ENCODE data around the gene SLC39A9. TPM values are rescaled to one million over a fixed set of nuclear protein-coding genes. Genes with fewer than 3 reads are reported as not detected.

The SLC39A9 gene
- total RNA-seq, 1 experiment from 2014 or later = 80.2 TPM

GRCh38 chr14:69358233-69358963 is 40.1 kb upstream of the SLC39A9 start:
- RAD21 ChIA-PET (ENCODE audit: low non-redundant PET in 1 of 2, low total read pairs in 2 of 2, uncharacterized antibody in 2 of 2, unreplicated experiment in 2 of 2) = no interaction called here
- TF ChIP-seq MAX (IDR thresholded peaks at IDR 0.05) (no peak), ZBTB33 (IDR thresholded peaks at IDR 0.05; ENCODE audit: extremely low read depth, insufficient replicate concordance, low read length) (no peak), EZH2 (IDR thresholded peaks at IDR 0.05) (no peak), SIN3A (IDR thresholded peaks at IDR 0.05; ENCODE audit: low read depth) (no peak), ATF3 (IDR thresholded peaks at IDR 0.05) (no peak), TCF7L2 (IDR thresholded peaks at IDR 0.05; ENCODE audit: borderline replicate concordance, extremely low read depth, insufficient read depth, insufficient read length) (no peak), CTCF (IDR thresholded peaks at IDR 0.05 in 2 of 3, conservative IDR thresholded peaks at IDR 0.05 in 1 of 3; ENCODE audit: borderline replicate concordance in 1 of 3, insufficient read depth in 1 of 3, low read depth in 2 of 3, low read length in 2 of 3) (no peak)
- intact Hi-C loops (cut with micrococcal nuclease) = no loop called here
- Histone ChIP-seq H3K9ac (ENCODE audit: low read length) (no peak overlapping the region), H3K27ac (ENCODE audit: low read depth, low read length) (no peak overlapping the region), H2AFZ (ENCODE audit: low read depth, low read length, poor library complexity, severe bottlenecking) (no peak overlapping the region), H3K4me3 (replicated peaks in 1 of 2; ENCODE audit: low read depth in 1 of 2, low read length in 2 of 2) (no peak overlapping the region), H3K79me2 (ENCODE audit: insufficient read depth, low read length) (no peaks in the 10 kb centered on the region), H4K20me1 (ENCODE audit: insufficient read depth) (no peaks in the 10 kb centered on the region), H3K9me2 (ENCODE audit: insufficient read depth) (no peaks in the 10 kb centered on the region), H3K27me3 (ENCODE audit: insufficient read depth, low read length) (no peaks in the 10 kb centered on the region), H3K36me3 (ENCODE audit: control insufficient read depth in 1 of 2, insufficient read depth in 2 of 2, low read length in 2 of 2) (no peaks in the 10 kb centered on the region), H3K9me3 (ENCODE audit: control insufficient read depth in 1 of 2, insufficient read depth in 1 of 2, low read depth in 1 of 2, low read length in 2 of 2) (no peaks in the 10 kb centered on the region), H3K4me1 (ENCODE audit: control insufficient read depth in 1 of 2, insufficient read depth in 2 of 2, low read length in 2 of 2) (no peaks in the 10 kb centered on the region), H3K4me2 (ENCODE audit: low read length) (no peak overlapping the region)
- no peak for ATAC-seq
- DNase-seq (ENCODE audit: low read depth, low spot score) = no peak
- no TSS peak for BruUV-seq (replicated peaks)
- POLR2A ChIA-PET = interaction anchor here (0.6 kb wide), 1 partner anchor 36 kb away, joined by 4 read pairs; no protein-coding TSS in a partner anchor
- CTCF ChIA-PET = no interaction called here
